HG02840 (cell line): ENCODE data around the gene CCL16.
A peak's percentile ranks its signal among the peaks of the same experiment; 100 is the strongest.
"Not testable (repeated sequence)": the region's sequence is repeated elsewhere in the genome, so short reads cannot be mapped to it uniquely, and the experiment has no call there.

Source experiments
- ATAC-seq: cut with Tn5 transposase; IDR thresholded peaks from one replicate; pipeline ENCODE4 v1.9.1; 2021; ENCODE audit warnings: mild to moderate bottlenecking, moderate library complexity, moderate number of reproducible peaks; ENCODE audit not compliant: unreplicated experiment, low FRiP score

The CCL16 gene

GRCh38 chr17:35943537-35943936 lies 37.8 kb downstream of the CCL16 start, which contains the start of gene LYZL6:
LYZL6 (minus strand) TSS chr17:35943713; CDS start chr17:35939356, 4,357 bp downstream.
- no peak for ATAC-seq

DNA sequence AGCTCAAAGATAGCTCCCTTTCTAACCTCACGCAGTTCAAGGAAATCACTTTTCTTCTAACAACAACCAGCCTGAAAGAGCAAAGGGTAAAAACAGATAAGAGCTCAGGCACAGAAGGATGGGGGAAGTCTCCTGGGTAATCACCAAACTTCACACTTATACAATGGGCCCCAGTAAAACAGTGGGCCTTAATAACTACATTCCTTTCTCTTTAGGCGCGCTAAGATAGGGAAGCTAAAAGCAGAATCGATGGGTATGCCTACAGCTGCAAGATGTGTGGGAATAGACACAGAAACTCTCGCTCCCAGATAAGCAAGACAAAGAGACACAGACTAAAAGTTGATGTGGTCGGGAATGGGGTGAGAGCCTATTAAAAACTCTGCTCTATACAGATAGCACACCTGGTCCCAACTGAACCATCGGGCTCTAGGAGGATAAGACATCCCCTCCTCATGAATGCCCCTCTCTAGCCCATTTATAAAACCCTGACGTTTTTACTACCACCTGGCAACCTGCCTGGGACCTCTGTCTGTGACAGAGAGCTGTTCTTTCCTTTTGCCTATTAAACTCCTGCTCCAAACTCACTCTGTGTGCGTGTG lies 38.6 kb downstream of the CCL16 start:
- ATAC-seq = no peak

- not testable (repeated sequence) for ATAC-seq
Observed at GRCh38 chr17:35938492-35938891, 42.8 kb downstream of the CCL16 start.

GRCh38 chr17:35936063-35936462 lies 45.2 kb downstream of the CCL16 start:
- no peak for ATAC-seq

DNA sequence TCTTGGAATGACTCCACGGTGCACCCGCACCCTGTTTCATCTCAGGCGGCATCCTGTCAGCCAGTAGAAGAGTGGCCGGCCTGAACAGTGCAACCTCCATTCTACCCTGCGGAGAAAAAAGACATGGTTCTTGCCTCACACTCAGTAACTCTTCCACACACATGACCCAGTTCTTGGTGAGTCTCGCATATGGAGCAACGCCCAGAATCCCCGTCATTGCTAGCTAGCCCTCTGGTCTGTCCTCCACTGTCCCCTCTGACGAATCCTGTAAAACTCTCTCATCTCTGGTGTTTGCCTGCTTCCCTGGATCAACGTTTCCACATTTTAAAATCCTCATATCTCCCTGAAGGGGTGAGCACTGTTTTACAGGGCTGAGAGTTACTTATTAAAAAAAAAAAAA lies 46.5 kb downstream of the CCL16 start:
- no peak for ATAC-seq

GRCh38 chr17:35932586-35932985 lies 48.7 kb downstream of the CCL16 start:
- ATAC-seq = no peak

GRCh38 chr17:35931794-35932425 lies 49.4 kb downstream of the CCL16 start:
- ATAC-seq = no peak

DNA sequence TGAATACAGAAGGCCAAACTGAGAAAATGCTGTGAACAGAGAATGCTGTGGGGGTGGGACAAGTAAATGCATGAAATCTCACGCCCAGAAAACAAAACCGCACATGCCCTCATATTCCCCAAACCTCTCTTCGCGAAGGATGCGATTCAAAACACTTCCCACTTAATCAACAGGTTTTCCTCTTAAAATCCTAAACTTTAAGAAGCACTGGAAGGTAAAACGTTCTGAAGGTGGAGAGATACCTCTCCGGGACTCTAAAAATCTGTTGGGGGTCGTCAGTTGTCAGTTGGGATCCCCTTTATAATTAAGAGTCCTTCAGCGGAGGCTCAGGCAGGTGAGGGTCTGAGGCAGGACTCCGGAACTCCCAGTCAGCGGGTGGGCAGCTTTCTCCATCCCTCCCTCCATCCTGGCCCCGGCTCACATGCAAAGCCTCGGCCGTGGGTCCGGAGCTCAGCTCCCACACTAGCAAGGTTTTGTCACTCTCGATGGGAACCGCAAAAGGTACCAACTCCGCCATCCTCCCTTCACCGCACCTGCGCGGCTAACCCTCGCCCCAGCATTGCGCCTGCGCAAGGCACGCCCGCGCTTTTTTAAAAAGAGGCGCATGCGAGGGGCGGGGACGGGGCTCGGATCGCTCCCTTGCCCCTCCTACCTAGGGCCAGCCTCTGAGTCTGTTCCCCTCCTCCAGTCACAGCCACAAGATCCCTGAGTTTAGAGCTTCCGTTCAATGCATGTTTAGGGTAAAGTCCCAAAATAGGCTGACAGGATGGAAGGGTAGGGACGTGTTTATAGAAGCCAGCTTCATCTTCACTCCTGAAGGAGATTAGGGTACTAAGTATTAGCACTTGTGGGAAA lies 50.9 kb downstream of the CCL16 start, which contains the start of gene RDM1:
RDM1 (minus strand) TSS at position 563 of the 855 bp plus-strand sequence; CDS start at position 517, 46 bp downstream.
- ATAC-seq = peak; percentile 72

- ATAC-seq = no peak
Observed at GRCh38 chr17:35927714-35928113, 53.6 kb downstream of the CCL16 start.
